ENCODE data around the gene CERT1.

Gene CERT1

GRCh38 chr5:75509956-75510355 is 1.5 kb downstream of the CERT1 start:
- TF ChIP-seq CTCF (IDR thresholded peaks at IDR 0.05): no peak

GRCh38 chr5:75509546-75509945 is 1.9 kb downstream of the CERT1 start:
- TF ChIP-seq CTCF (IDR thresholded peaks at IDR 0.05): no peak

GRCh38 chr5:75507841-75508240 is 3.6 kb downstream of the CERT1 start:
- no peak for TF ChIP-seq CTCF (IDR thresholded peaks at IDR 0.05)

DNA sequence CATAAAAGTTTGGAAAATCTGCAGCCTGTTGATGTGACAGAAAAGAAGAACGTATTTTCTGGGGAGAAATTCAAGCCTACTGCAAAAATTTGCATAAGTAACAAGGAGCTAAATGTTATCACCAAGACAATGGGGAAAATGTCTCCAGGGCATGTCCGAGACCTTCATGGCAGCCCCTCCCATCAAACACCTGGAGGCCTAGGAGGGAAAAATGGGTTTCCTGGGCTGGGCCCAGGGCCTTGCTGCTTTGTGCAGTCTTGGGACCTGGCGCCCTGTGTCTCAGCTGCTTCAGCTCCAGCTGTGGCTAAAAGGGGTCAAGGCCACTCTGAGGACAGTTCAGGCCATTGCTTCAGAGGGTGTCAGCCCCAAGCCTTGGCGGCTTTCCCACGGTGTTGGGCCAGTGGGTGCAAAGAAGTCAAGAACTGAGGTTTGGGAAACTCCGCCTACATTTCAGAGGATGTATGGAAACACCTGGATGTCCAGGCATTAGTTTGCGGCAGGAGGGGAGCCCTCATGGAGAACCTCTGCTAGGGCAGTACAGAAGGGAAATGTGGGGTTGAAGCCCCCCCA is 13.1 kb downstream of the CERT1 start:
- no peak for TF ChIP-seq CTCF (IDR thresholded peaks at IDR 0.05)

GRCh38 chr5:75496026-75496425 is 15.4 kb downstream of the CERT1 start:
- TF ChIP-seq CTCF (IDR thresholded peaks at IDR 0.05): no peak

GRCh38 chr5:75491621-75492020 is 19.8 kb downstream of the CERT1 start:
- TF ChIP-seq CTCF (IDR thresholded peaks at IDR 0.05): no peak

DNA sequence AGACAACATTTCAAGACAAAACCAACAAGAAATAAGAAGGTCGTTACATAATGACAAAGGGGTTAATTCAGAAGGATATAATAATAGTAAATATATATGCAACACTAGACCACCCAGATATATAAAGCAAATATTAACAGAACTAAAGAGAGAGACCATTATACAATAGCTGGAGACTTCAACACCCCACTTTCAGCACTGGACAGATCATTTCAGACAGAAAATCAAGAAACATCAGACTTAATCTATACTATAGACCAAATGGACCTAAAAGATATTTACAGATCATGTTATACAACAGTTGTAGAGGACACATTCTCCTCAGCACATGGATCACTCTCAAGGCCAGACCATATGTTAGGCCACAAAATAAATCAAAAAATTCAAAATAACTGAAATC is 26.8 kb downstream of the CERT1 start:
- TF ChIP-seq CTCF (IDR thresholded peaks at IDR 0.05): no peak

DNA sequence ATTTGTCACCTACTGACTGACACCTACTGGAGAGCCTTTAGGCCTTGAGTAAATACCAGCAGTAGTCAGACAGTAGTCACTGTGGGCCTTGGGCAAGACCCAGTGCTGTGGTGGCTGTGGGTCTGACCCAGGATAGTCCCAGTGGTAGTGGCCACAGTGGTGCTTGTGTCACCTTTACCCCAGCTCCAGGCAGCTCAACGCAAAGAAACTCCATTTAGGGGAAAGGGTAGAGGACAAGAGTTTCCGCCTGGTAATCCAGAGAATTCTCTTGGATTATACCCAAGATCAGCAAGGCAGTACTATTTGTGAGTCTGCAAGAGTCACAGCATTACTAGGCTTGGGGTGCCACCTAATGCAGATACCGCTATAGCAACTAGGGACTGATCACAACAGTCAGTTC is 28.9 kb downstream of the CERT1 start:
- no peak for TF ChIP-seq CTCF (IDR thresholded peaks at IDR 0.05)

Measured in LNCAP (cell line).